RKO (cell line): ENCODE measurements around the gene ELANE.

Source experiments
- DNase-seq: peaks from one replicate; pipeline ENCODE4 v3.0.0-alpha.2; 2016; ENCODE audit warnings: low spot score

Gene ELANE

DNA sequence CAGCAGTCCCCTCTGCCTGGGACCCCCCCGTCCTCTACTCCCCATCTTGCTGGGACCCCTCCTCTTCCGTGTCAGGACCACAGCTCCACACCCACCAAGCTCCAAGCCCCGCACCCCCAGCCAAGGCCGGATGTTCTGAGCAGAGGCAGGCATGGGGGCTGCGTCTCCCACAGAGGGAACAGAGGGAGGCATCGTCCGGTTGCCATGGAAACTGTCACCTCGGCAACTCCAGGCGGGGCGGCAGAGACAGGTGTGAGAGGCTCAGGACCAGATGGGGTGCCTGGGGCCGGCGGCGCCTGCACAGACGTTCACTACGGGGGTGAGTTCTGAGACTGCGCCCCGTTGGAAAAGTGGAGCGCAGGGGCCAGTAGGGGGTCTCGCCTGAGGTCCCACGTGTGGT, 46.6 kb downstream of the ELANE start:
- DNase-seq: no peak

- no peak for DNase-seq
Observed at GRCh38 chr19:899336-900042, 47.4 kb downstream of the ELANE start.

DNA sequence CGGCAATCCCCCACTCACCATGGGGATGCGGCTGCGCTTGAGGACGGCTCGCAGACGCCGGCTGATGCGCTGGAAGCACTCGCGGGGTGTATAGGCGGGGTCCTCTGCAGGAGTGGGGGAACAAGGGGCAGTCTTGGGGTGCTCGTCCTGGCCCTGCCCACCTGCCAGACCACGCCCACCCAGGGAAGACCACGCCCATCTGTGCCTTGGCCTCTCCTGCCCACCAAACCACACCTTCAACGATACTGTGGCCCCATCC, 47.9 kb downstream of the ELANE start:
- DNase-seq: no peak

DNA sequence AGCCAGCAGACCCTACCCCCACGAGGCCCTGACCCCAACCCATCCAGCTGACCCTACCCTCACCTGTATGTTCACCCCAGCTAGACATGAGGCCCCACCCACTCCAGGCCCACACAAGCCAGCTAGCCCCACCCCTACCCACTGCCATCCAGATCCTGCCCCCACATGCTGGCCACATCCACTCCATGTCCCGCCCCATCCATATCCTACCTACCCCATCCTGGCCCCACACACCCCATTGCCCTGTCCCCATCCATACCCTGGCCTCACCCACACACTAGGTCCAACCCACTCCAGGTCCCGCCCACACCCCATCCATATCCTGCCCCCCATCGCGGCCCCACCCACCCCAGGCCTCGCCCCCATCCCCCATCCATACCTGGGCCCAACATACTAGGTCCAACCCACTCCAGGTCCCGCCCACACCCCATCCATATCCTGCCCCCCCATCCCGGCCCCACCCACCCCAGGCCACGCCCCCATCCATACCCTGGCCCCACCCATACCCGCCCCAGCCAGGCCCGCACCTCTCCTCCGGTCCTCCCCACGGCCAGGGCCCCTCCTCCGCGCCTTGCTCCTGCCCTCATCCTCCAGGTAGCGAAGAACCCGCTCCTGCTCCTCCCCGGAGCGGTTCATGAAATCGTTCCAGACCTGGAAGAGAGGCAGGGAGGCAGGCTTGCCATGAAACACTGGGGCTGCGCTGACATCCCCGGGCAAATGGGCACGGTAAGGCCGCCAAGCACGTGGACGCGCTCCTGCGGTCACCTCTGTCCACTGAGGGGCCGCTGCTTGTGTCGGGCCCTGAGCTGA, 48.4 kb downstream of the ELANE start:
- no peak for DNase-seq

- no peak for DNase-seq
Observed at GRCh38 chr19:901216-902092, 49.4 kb downstream of the ELANE start.

GRCh38 chr19:902093-902370, 49.9 kb downstream of the ELANE start:
- DNase-seq: no peak

DNA sequence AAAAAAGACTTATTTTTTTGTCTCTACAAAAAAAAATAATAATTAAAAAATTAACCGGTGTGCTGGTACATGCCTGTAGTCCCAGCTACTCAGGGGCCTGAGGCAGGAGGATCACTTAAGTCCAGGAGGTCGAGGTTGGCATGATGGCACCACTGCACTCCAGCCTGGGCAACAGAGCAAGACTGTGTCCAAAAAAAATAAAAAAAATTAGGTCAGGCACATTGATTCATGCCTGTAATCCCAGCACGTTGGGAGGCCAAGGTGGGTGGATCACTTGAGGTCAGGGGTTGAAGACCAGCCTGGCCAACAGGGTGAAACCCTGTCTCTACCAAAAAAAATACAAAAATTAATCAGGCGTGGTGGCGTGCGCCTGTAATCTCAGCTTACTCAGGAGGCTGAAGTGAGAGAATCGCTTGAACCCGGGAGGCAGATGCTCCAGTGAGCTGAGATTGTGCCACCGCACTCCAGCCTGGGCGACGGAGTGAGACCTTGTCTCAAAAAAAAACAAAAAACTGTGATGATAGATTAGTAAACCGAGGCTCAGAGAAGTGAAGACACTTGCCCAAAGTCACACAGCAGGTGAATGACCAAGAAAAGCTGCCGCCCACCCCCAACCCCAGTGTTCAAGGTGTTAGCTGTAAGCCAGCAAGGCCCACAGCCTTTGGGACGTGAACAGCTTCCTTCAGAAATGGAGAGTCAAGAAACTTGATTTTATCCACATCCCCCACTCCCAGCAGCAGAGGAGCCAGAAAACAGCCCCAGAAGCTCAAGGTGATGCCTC, 50.5 kb downstream of the ELANE start:
- DNase-seq: no peak

GRCh38 chr19:903266-903797, 51.2 kb downstream of the ELANE start:
- no peak for DNase-seq

DNA sequence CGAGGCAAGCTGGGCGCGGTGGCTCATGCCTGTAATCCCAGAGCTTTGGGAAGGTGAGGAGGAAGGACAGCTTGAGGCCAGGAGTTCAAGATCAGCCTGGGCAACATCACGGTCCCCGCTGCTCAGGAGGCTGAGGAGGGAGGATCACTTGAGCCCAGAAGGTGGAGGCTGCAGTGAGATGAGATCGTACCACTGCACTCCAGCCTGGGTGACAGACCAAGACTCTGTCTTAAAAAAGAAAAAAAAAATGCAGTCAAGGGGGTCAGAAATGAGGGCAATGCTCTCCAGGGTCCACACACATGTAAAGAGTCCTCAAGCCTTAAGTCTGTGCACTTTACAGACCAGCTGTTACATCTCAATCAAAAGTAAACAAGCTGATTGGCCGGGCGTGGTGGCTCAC, 52.4 kb downstream of the ELANE start:
- no peak for DNase-seq
